HG03097 (cell line): ENCODE results near the gene ZNF605.
"Not testable (repeated sequence)": the region's sequence is repeated elsewhere in the genome, so short reads cannot be mapped to it uniquely, and the experiment has no call there.

Experiments used
- ATAC-seq: cut with Tn5 transposase; IDR thresholded peaks from one replicate; pipeline ENCODE4 v1.9.1; 2021; ENCODE audit not compliant: unreplicated experiment, low FRiP score

Gene ZNF605

GRCh38 chr12:132949936-132950837, 5.9 kb downstream of the ZNF605 start:
- no peak for ATAC-seq

- no peak for ATAC-seq
These were observed 7.7 kb downstream of the ZNF605 start for GRCh38 chr12:132948146-132949066.

- ATAC-seq: no peak
These were observed 9.8 kb downstream of the ZNF605 start for GRCh38 chr12:132946246-132946820.

- no peak for ATAC-seq
These were observed 10.3 kb downstream of the ZNF605 start for GRCh38 chr12:132945806-132946205.

- ATAC-seq: no peak
These were observed 13.5 kb downstream of the ZNF605 start for GRCh38 chr12:132942611-132943010.

- ATAC-seq: no peak
These were observed 14.7 kb downstream of the ZNF605 start for GRCh38 chr12:132941336-132941954.

- ATAC-seq: no peak
These were observed 15.9 kb downstream of the ZNF605 start for GRCh38 chr12:132940071-132940719.

GRCh38 chr12:132938807-132939206, 17.3 kb downstream of the ZNF605 start:
- ATAC-seq: not testable (repeated sequence)

GRCh38 chr12:132937476-132937875, 18.6 kb downstream of the ZNF605 start:
- ATAC-seq: no peak

- ATAC-seq: not testable (repeated sequence)
These were observed 19.2 kb downstream of the ZNF605 start for GRCh38 chr12:132936921-132937320.

- ATAC-seq: no peak
These were observed 19.9 kb downstream of the ZNF605 start for GRCh38 chr12:132936163-132936562.

- no peak for ATAC-seq
These were observed 29.7 kb downstream of the ZNF605 start for GRCh38 chr12:132926415-132926833.

GRCh38 chr12:132925597-132926414, 30.3 kb downstream of the ZNF605 start:
- ATAC-seq: no peak

- ATAC-seq: no peak
These were observed 31.8 kb downstream of the ZNF605 start for GRCh38 chr12:132924356-132924755.

GRCh38 chr12:132923356-132923909, 32.7 kb downstream of the ZNF605 start:
- no peak for ATAC-seq

GRCh38 chr12:132922676-132923075, 33.4 kb downstream of the ZNF605 start:
- ATAC-seq: no peak

- ATAC-seq: no peak
These were observed 34.4 kb downstream of the ZNF605 start for GRCh38 chr12:132921685-132922084.

GRCh38 chr12:132918680-132919079, 37.4 kb downstream of the ZNF605 start:
- no peak for ATAC-seq

GRCh38 chr12:132909030-132909368, 47.1 kb downstream of the ZNF605 start:
- no peak for ATAC-seq
